PC-3 (cell line): ENCODE measurements around the gene IRF9.

ENCODE experiments used
- EZH2 ChIP-seq: fragments of 300-600 bp; sonication (generic); IDR thresholded peaks from one replicate; pipeline ENCODE4 v1.6.1; 2017; ENCODE audit warnings: antibody characterized with exemption, mild to moderate bottlenecking, low read length; ENCODE audit not compliant: unreplicated experiment
- EZH2phosphoT487 ChIP-seq: fragments of 300-600 bp; sonication (generic); IDR thresholded peaks from 2 replicates; pipeline ENCODE4 v1.6.1; 2018; ENCODE audit warnings: mild to moderate bottlenecking, antibody characterized with exemption, low read length, borderline replicate concordance
- TF ChIP-seq, protein P1 (sequence below): fragments of 300-600 bp; sonication (generic); conservative IDR thresholded peaks from 2 replicates; pipeline ENCODE4 v1.5.1; 2017; ENCODE audit warnings: antibody characterized with exemption, low read depth, mild to moderate bottlenecking, low read length

DNA sequence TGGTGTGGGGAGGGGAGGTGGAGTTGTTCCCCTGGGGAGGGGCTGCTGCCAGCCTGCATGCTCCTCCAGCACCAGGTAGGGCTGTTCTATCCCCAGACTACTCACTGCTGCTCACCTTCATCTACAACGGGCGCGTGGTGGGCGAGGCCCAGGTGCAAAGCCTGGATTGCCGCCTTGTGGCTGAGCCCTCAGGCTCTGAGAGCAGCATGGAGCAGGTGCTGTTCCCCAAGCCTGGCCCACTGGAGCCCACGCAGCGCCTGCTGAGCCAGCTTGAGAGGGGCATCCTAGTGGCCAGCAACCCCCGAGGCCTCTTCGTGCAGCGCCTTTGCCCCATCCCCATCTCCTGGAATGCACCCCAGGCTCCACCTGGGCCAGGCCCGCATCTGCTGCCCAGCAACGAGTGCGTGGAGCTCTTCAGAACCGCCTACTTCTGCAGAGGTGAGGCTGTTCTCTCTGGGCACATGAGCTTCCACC lies 3.5 kb downstream of the IRF9 start:
- TF ChIP-seq, protein P1, sequence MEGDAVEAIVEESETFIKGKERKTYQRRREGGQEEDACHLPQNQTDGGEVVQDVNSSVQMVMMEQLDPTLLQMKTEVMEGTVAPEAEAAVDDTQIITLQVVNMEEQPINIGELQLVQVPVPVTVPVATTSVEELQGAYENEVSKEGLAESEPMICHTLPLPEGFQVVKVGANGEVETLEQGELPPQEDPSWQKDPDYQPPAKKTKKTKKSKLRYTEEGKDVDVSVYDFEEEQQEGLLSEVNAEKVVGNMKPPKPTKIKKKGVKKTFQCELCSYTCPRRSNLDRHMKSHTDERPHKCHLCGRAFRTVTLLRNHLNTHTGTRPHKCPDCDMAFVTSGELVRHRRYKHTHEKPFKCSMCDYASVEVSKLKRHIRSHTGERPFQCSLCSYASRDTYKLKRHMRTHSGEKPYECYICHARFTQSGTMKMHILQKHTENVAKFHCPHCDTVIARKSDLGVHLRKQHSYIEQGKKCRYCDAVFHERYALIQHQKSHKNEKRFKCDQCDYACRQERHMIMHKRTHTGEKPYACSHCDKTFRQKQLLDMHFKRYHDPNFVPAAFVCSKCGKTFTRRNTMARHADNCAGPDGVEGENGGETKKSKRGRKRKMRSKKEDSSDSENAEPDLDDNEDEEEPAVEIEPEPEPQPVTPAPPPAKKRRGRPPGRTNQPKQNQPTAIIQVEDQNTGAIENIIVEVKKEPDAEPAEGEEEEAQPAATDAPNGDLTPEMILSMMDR: no peak
- TF ChIP-seq EZH2: no peak
- TF ChIP-seq EZH2phosphoT487: no peak
